ENCODE results near the gene ARRB1. TPM values are rescaled to one million over a fixed set of nuclear protein-coding genes. Genes with fewer than 3 reads are reported as not detected.

The ARRB1 gene
- total RNA-seq, 2 experiments from 2014 or later: 26.7 to 27.8 TPM

DNA sequence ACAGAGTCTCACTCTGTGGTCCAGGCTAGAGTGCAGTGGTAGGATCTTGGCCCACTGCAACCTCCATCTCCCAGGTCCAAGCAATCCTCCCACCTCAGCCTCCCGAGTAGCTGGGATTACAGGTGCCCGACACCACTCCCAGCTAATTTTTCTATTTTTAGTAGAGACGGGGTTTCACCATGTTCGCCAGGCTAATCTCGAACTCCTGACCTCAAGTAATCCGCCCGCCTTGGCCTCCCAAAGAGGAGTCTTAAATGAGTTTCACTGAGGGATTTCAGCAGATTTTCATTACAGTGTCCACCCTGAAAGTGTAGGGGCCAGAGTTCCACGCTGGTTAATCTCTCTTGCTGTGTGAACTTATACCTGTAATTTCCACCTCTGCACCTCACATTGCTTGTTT, 47.4 kb upstream of the ARRB1 start:
- H3K27ac ChIP-seq (ENCODE audit: low read depth in 1 of 2, low read length in 2 of 2): no peak overlapping the region
- no peaks in the 10 kb centered on the region for H3K27me3 ChIP-seq (ENCODE audit: control insufficient read depth in 1 of 2, insufficient read depth in 2 of 2, low read length in 2 of 2)
- DNase-seq (no peak), ATAC-seq (ENCODE audit: poor library complexity) (peak; percentile 4)
- H3K36me3 Mint-ChIP-seq (ENCODE audit: low read depth): peaks cover 46% of the 10 kb centered on the region
- no peaks in the 10 kb centered on the region for H3K9me3 Mint-ChIP-seq
- H3K4me3 Mint-ChIP-seq: peak overlapping the region; percentile 86
- peaks cover 48% of the 10 kb centered on the region for H3K4me1 Mint-ChIP-seq (ENCODE audit: low read depth)
- H3K36me3 ChIP-seq (ENCODE audit: insufficient read depth, low read length): peaks cover 33% of the 10 kb centered on the region
- no peaks in the 10 kb centered on the region for H3K27me3 Mint-ChIP-seq
- TF ChIP-seq, protein P1, sequence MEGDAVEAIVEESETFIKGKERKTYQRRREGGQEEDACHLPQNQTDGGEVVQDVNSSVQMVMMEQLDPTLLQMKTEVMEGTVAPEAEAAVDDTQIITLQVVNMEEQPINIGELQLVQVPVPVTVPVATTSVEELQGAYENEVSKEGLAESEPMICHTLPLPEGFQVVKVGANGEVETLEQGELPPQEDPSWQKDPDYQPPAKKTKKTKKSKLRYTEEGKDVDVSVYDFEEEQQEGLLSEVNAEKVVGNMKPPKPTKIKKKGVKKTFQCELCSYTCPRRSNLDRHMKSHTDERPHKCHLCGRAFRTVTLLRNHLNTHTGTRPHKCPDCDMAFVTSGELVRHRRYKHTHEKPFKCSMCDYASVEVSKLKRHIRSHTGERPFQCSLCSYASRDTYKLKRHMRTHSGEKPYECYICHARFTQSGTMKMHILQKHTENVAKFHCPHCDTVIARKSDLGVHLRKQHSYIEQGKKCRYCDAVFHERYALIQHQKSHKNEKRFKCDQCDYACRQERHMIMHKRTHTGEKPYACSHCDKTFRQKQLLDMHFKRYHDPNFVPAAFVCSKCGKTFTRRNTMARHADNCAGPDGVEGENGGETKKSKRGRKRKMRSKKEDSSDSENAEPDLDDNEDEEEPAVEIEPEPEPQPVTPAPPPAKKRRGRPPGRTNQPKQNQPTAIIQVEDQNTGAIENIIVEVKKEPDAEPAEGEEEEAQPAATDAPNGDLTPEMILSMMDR (IDR thresholded peaks at IDR 0.05): no peak
- peak overlapping the region; percentile 92 for H3K27ac Mint-ChIP-seq
- intact Hi-C loops (cut with DNase I, micrococcal nuclease): loop anchor here in 1 of 2 experiments (2.0 to 10.0 kb wide), 4 partner anchors 33 to 904 kb away; partner anchors contain the start of genes KLHL35, LIPT2, SPCS2 and XRRA1
- ChIA-PET CTCF (interaction anchor here (1.5 to 1.6 kb wide), 2 partner anchors 9 to 127 kb away, joined by 3 to 7 read pairs; partner anchors contain the start of gene GDPD5), POLR2A (interaction anchor here (1.4 to 1.7 kb wide), 3 partner anchors 10 to 46 kb away, joined by 4 to 5 read pairs (median 5); no protein-coding TSS in a partner anchor)
- H3K9me3 ChIP-seq (ENCODE audit: control insufficient read depth in 1 of 2, insufficient read depth in 1 of 2, low read length in 2 of 2): no peaks in the 10 kb centered on the region
- no peak overlapping the region for H3K4me3 ChIP-seq (ENCODE audit: low read length)
- peaks cover 38% of the 10 kb centered on the region for H3K4me1 ChIP-seq (ENCODE audit: insufficient read depth, low read length)

DNA sequence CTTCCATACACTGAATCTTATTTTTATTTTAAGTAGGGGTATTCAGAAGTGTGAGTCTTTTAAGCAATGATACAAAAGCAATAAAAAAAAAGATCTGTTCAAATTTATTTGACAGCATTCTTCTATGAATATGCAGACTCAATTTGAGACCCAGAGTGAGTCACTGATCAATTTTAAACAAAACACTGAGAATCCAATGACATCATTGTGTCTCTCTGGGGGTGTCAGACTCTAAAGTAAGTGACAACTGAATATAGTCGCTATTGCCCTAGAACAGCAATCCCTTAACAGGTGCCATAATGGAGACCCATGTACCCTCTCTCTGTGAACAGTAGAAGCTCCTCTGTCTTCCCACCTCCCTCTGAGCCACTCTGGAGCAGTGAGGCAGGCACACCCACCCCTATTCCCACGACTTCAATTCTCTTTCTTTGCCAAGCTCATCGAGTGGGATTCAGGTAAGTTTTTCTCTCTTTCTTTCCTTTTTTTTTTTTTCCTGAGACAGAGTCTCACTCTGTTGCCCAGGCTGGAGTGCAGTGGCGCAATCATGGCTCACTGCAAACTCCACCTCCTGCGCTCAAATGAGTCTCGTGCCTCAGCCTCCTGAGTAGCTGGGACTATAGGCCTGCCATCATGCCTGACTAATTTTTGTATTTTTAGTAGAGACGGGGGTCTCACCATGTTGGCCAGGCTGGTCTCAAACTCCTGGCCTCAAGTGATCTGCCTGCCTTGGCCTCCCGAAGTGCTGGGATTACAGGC, 42.8 kb upstream of the ARRB1 start:
- Histone ChIP-seq H3K36me3 (ENCODE audit: insufficient read depth, low read length) (no peaks in the 10 kb centered on the region), H3K27ac (ENCODE audit: low read depth in 1 of 2, low read length in 2 of 2) (no peak overlapping the region), H3K27me3 (ENCODE audit: control insufficient read depth in 1 of 2, insufficient read depth in 2 of 2, low read length in 2 of 2) (no peaks in the 10 kb centered on the region), H3K4me3 (ENCODE audit: low read length) (no peak overlapping the region), H3K9me3 (ENCODE audit: control insufficient read depth in 1 of 2, insufficient read depth in 1 of 2, low read length in 2 of 2) (no peaks in the 10 kb centered on the region), H3K4me1 (ENCODE audit: insufficient read depth, low read length) (no peaks in the 10 kb centered on the region)
- ChIA-PET CTCF (no interaction called here), POLR2A (no interaction called here)
- H3K4me1 Mint-ChIP-seq (ENCODE audit: low read depth): peaks cover 3% of the 10 kb centered on the region
- no peaks in the 10 kb centered on the region for H3K27me3 Mint-ChIP-seq
- DNase-seq (no peak), ATAC-seq (ENCODE audit: poor library complexity) (no peak)
- H3K36me3 Mint-ChIP-seq (ENCODE audit: low read depth): no peaks in the 10 kb centered on the region
- H3K9me3 Mint-ChIP-seq: no peaks in the 10 kb centered on the region
- TF ChIP-seq, protein P1 (IDR thresholded peaks at IDR 0.05): no peak
- no peak overlapping the region for H3K4me3 Mint-ChIP-seq
- no peak overlapping the region for H3K27ac Mint-ChIP-seq
- intact Hi-C loops (cut with DNase I, micrococcal nuclease): loop anchor here in 1 of 2 experiments (10.0 kb wide), 1 partner anchor 899 kb away; the partner anchor contains the start of gene LIPT2

DNA sequence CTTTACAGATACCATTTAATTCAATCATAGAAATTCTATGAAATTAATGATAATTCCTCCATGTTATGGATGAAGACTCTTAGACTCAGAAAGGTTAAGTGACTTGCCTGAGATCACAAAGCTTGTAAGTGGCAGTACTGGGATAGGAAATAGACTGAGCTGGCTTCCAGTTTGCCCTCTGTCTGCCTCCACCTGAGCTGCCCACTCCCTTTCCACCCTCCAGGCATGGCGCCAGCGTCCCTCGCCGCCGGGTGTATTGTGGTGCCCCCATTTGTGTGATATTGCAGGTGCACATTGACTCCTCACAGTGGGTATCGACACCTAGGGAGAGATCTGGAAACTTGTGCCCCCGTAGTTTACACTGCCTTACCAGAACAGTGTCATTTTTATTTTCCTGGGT, 38.5 kb upstream of the ARRB1 start:
- TF ChIP-seq, protein P1 (IDR thresholded peaks at IDR 0.05): no peak
- ATAC-seq (ENCODE audit: poor library complexity): no peak
- POLR2A ChIA-PET: interaction anchor here (0.7 kb wide), 1 partner anchor 24 kb away, joined by 3 read pairs; no protein-coding TSS in a partner anchor
- Histone ChIP-seq H3K9me3 (ENCODE audit: control insufficient read depth in 1 of 2, insufficient read depth in 1 of 2, low read length in 2 of 2) (no peaks in the 10 kb centered on the region), H3K27ac (ENCODE audit: low read depth in 1 of 2, low read length in 2 of 2) (no peak overlapping the region), H3K4me1 (ENCODE audit: insufficient read depth, low read length) (peaks cover 9% of the 10 kb centered on the region), H3K36me3 (ENCODE audit: insufficient read depth, low read length) (no peaks in the 10 kb centered on the region), H3K27me3 (ENCODE audit: control insufficient read depth in 1 of 2, insufficient read depth in 2 of 2, low read length in 2 of 2) (no peaks in the 10 kb centered on the region), H3K4me3 (ENCODE audit: low read length) (no peak overlapping the region)
- H3K4me3 Mint-ChIP-seq: no peak overlapping the region
- no peak overlapping the region for H3K27ac Mint-ChIP-seq
- no peaks in the 10 kb centered on the region for H3K27me3 Mint-ChIP-seq
- intact Hi-C loops (cut with DNase I, micrococcal nuclease): loop anchor here (1.0 to 10.0 kb wide), 5 partner anchors 55 to 895 kb away; partner anchors contain the start of gene LIPT2 (in 1 of the 2)
- no peaks in the 10 kb centered on the region for H3K9me3 Mint-ChIP-seq
- CTCF ChIA-PET: interaction anchor here (0.6 to 1.3 kb wide), 2 partner anchors 18 to 141 kb away, joined by 3 to 4 read pairs; no protein-coding TSS in a partner anchor
- H3K4me1 Mint-ChIP-seq (ENCODE audit: low read depth): no peaks in the 10 kb centered on the region
- H3K36me3 Mint-ChIP-seq (ENCODE audit: low read depth): no peaks in the 10 kb centered on the region
- no peak for DNase-seq

All from CD4-positive, alpha-beta T cell (primary cell).